ENCODE data around the gene KIF21A. TPM values are rescaled to one million over a fixed set of nuclear protein-coding genes. Genes with fewer than 3 reads are reported as not detected.
A peak's percentile ranks its signal among the peaks of the same experiment; 100 is the strongest.

The KIF21A gene, protein sequence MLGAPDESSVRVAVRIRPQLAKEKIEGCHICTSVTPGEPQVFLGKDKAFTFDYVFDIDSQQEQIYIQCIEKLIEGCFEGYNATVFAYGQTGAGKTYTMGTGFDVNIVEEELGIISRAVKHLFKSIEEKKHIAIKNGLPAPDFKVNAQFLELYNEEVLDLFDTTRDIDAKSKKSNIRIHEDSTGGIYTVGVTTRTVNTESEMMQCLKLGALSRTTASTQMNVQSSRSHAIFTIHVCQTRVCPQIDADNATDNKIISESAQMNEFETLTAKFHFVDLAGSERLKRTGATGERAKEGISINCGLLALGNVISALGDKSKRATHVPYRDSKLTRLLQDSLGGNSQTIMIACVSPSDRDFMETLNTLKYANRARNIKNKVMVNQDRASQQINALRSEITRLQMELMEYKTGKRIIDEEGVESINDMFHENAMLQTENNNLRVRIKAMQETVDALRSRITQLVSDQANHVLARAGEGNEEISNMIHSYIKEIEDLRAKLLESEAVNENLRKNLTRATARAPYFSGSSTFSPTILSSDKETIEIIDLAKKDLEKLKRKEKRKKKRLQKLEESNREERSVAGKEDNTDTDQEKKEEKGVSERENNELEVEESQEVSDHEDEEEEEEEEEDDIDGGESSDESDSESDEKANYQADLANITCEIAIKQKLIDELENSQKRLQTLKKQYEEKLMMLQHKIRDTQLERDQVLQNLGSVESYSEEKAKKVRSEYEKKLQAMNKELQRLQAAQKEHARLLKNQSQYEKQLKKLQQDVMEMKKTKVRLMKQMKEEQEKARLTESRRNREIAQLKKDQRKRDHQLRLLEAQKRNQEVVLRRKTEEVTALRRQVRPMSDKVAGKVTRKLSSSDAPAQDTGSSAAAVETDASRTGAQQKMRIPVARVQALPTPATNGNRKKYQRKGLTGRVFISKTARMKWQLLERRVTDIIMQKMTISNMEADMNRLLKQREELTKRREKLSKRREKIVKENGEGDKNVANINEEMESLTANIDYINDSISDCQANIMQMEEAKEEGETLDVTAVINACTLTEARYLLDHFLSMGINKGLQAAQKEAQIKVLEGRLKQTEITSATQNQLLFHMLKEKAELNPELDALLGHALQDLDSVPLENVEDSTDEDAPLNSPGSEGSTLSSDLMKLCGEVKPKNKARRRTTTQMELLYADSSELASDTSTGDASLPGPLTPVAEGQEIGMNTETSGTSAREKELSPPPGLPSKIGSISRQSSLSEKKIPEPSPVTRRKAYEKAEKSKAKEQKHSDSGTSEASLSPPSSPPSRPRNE (N-terminal part only)
- polyA plus RNA-seq (2012; ENCODE audit: insufficient read length, low read depth), result 3.6 TPM

DNA sequence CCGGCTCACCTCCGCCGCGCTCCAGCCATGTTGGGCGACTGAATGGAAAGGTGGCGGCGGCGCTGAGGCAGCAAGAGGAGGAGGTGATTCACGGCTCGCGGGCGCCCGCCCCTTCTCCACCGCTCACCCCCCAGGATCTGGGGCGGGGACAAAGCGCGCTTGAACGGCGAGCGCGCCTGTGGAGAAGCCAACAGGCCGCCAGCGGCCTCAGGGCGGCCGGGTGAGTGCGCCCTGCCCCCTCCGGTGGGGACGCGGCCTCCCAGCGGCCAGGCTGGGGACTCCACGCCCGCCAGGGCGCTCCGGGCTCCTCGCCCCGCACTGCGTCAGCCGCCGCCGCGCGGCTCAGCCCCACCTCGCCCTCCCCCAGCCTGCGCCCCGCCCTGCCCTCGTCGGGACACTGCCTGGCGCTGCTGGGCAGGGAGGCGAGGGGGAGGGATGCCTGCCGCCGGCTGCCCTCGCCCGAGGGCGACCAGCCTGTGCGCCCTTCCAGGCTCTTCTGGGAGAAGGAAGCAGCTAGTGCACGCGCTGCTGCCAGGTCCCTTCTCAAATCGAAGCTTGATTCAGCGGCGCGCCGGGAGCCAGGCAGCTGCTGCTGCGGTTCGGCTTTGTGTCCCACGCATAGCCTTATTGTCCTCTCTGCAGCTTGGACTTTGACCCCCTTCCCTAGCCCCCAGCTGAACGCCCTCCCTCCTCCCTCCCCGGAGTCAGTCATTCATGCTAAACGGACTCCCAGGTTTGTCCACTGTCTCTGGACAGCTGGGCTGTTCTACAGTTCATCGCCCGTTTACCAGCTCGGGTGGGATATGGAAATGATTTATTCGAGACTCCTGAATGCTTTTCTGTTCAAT is at the start of gene KIF21A:
Gene KIF21A, minus strand, starts transcription at position 40 of the 848 bp plus-strand sequence. CDS start 150 bp downstream, outside the sequence.
- TF ChIP-seq TAF1 (IDR thresholded peaks at IDR 0.05; ENCODE audit: borderline replicate concordance, insufficient read depth, low read length) (peak; percentile 54; the same call in 1 of the 2 replicates), SIN3A (IDR thresholded peaks at IDR 0.05; ENCODE audit: borderline replicate concordance, insufficient read depth, low read length) (0 out of 2 replicates have a peak, but pooled peaks have one; percentile 41), POLR2AphosphoS5 (IDR thresholded peaks at IDR 0.05; ENCODE audit: low read depth, low read length) (0 out of 2 replicates have a peak, but pooled peaks have one; percentile 51), FOXP2 (optimal IDR thresholded peaks at IDR 0.05; ENCODE audit: borderline replicate concordance, extremely low read depth, extremely low read length, insufficient read depth) (peak; percentile 64)
- TF ChIP-seq, protein P1, sequence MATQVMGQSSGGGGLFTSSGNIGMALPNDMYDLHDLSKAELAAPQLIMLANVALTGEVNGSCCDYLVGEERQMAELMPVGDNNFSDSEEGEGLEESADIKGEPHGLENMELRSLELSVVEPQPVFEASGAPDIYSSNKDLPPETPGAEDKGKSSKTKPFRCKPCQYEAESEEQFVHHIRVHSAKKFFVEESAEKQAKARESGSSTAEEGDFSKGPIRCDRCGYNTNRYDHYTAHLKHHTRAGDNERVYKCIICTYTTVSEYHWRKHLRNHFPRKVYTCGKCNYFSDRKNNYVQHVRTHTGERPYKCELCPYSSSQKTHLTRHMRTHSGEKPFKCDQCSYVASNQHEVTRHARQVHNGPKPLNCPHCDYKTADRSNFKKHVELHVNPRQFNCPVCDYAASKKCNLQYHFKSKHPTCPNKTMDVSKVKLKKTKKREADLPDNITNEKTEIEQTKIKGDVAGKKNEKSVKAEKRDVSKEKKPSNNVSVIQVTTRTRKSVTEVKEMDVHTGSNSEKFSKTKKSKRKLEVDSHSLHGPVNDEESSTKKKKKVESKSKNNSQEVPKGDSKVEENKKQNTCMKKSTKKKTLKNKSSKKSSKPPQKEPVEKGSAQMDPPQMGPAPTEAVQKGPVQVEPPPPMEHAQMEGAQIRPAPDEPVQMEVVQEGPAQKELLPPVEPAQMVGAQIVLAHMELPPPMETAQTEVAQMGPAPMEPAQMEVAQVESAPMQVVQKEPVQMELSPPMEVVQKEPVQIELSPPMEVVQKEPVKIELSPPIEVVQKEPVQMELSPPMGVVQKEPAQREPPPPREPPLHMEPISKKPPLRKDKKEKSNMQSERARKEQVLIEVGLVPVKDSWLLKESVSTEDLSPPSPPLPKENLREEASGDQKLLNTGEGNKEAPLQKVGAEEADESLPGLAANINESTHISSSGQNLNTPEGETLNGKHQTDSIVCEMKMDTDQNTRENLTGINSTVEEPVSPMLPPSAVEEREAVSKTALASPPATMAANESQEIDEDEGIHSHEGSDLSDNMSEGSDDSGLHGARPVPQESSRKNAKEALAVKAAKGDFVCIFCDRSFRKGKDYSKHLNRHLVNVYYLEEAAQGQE (IDR thresholded peaks at IDR 0.05; ENCODE audit: insufficient read depth in 1 of 2, low read depth in 2 of 2, low read length in 2 of 2), result 0 out of 4 replicates have a peak, but pooled peaks of 1 of the 2 experiments have one; percentile 15

- TF ChIP-seq TAF1 (IDR thresholded peaks at IDR 0.05; ENCODE audit: borderline replicate concordance, insufficient read depth, low read length), result no peak
- TF ChIP-seq SIN3A (IDR thresholded peaks at IDR 0.05; ENCODE audit: borderline replicate concordance, insufficient read depth, low read length), result no peak
- no peak for TF ChIP-seq POLR2AphosphoS5 (IDR thresholded peaks at IDR 0.05; ENCODE audit: low read depth, low read length)
- TF ChIP-seq, protein P1 (IDR thresholded peaks at IDR 0.05; ENCODE audit: insufficient read depth in 1 of 2, low read depth in 2 of 2, low read length in 2 of 2), result no peak
- TF ChIP-seq FOXP2 (optimal IDR thresholded peaks at IDR 0.05; ENCODE audit: borderline replicate concordance, extremely low read depth, extremely low read length, insufficient read depth), result no peak
Measured at GRCh38 chr12:39490500-39491282, 47.8 kb upstream of the KIF21A start.

DNA sequence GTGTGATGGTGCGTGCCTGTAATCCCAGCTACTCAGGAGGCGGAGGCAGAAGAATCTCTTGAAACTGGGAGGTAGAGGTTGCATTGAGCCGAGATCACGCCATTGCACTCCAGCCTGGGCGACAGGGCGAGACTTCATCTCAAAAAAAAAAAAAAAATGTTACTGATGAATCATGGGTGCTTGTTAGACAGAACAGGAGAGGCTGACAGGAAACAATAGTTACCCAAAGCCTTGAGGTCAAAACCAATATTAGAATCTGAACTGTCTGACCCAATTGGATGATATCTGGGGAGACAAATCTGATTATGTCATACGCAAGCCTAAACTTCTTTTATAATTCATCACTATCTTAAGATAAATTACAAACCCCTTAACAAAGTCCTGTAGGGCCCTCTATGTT is 40.7 kb upstream of the KIF21A start:
- TF ChIP-seq FOXP2 (optimal IDR thresholded peaks at IDR 0.05; ENCODE audit: borderline replicate concordance, extremely low read depth, extremely low read length, insufficient read depth) (no peak), TAF1 (IDR thresholded peaks at IDR 0.05; ENCODE audit: borderline replicate concordance, insufficient read depth, low read length) (no peak), SIN3A (IDR thresholded peaks at IDR 0.05; ENCODE audit: borderline replicate concordance, insufficient read depth, low read length) (no peak), POLR2AphosphoS5 (IDR thresholded peaks at IDR 0.05; ENCODE audit: low read depth, low read length) (no peak)
- TF ChIP-seq, protein P1 (IDR thresholded peaks at IDR 0.05; ENCODE audit: insufficient read depth in 1 of 2, low read depth in 2 of 2, low read length in 2 of 2), result no peak
